Ramos (cell line): ENCODE results near the gene TPSD1.
"Not testable (repeated sequence)": the region's sequence is repeated elsewhere in the genome, so short reads cannot be mapped to it uniquely, and the experiment has no call there.

Experiments
- in situ Hi-C: fragments of 300-500 bp; cut with MboI; formaldehyde crosslinking; loops from one replicate; pipeline ENCODE4 v1.14.3; 2022; ENCODE audit warnings: low sequenced_read_pairs; ENCODE audit not compliant: unreplicated experiment

The TPSD1 gene

DNA sequence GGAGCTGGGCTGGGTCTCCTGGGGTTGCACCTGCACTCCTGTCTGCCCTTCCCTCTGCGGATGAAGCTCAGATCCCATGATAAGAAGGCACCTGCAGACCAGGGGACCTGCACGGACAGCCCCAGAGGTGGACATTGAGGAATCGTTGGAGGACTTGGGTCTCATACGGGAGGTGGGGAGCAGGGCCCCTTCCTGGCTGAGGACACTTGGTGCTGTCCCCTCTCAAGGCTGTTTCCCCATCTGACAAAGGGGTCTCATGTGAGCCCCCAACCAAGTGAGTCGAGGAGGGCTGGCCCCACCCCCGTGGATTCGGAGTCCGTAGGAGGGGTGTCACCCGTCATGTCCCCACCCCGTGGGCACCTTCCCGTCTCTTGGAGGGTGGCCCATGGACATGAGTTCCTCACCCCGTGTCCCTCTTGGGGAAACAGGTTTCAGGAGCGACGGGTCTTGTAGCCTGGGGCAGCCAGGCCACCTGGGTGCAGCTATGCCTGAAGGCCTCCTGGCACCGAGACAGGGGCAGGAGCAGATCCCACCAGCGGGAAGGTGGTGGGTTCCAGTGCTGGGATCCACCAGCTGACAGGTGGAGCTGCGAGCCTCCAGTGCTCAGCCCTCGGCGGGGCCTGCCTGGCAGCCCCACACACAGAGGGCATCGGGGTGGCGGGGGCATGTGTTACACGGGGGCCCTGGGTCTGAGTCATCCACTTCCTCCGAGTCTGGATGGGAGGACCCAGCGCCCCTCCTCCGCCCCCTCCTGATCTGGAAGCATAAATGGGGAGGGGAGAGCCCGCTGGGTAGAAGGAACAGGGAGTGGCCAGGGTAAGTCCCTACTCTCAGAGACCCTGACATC is at the start of gene TPSD1:
Gene TPSD1, plus strand, starts transcription at position 794 of the 847 bp plus-strand sequence. CDS start 212 bp downstream, outside the sequence.
- in situ Hi-C loops = not testable (repeated sequence)

DNA sequence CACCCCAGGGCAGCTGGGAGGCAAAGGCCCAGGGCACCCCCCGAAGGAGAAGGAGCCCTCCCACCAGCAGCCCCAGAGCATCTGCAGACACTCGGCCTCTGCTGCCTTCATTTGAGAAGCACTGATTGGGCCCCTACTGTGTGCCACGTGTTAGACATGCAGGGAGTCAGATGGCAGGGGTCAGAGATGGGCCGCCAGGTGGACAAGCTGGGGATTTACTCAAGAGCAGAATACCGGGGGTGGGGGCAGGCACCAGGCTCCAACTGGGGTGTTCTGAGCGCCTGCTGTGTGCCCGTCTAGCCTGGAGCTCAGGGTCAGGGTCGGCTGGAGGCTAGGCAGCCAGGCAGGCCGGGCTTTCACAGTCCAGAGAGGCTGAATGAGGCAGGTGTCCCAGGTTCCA is 49.5 kb upstream of the TPSD1 start:
- in situ Hi-C loops = no loop called here

DNA sequence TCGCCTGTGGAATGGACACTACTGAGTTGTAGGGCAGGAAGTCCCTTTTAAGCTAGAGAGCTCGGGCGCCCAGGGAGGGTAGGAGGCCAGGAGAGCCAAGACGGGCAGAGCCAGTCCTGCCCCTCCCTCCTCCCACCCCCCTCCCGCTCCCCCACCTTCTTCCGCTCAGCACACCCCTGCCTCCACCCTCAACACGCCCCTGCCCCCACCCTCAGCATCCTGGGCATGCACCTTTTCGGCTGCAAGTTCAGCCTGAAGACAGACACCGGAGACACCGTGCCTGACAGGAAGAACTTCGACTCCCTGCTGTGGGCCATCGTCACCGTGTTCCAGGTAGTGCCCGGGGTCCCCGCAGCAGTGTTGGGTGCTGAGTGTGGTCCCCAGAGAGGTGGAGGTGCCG is 49.1 kb upstream of the TPSD1 start:
- in situ Hi-C loops = no loop called here

DNA sequence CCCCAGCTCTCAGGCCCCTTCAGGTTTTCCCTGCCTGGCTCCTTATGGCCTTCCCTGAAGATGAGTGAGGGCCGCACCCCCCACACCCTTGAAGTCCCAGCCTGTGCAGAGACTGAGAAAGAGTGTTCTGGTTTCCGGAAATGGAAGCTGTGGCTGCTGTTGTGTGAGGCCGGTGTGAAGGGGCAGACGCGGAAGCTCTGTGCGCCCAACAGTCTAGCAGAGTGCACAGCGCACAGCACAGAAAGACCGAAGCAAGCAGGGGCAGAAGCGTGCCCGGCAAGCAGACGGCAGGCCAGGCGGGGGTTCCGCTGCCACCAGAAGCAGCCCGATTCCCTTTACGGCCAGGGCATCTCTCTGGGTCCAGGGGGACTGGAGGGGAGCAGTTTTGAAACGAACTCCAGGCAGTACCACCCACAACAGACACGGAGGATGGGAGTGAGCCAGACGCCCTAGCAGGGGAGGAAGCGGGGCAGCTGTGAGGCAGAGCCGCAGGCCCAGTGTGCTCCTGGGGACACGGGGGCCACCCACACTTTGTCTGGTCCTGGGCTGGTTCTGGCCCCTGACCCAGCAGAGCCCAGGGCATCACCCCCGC is 47.5 kb upstream of the TPSD1 start:
- in situ Hi-C loops = no loop called here

DNA sequence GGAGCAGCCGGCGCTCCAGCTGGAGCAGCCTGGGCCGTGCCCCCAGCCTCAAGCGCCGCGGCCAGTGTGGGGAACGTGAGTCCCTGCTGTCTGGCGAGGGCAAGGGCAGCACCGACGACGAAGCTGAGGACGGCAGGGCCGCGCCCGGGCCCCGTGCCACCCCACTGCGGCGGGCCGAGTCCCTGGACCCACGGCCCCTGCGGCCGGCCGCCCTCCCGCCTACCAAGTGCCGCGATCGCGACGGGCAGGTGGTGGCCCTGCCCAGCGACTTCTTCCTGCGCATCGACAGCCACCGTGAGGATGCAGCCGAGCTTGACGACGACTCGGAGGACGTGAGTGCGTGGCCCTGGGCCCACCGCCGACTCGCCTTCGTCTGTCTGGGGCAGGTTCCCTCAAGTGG is 46.8 kb upstream of the TPSD1 start:
- in situ Hi-C loops = no loop called here

DNA sequence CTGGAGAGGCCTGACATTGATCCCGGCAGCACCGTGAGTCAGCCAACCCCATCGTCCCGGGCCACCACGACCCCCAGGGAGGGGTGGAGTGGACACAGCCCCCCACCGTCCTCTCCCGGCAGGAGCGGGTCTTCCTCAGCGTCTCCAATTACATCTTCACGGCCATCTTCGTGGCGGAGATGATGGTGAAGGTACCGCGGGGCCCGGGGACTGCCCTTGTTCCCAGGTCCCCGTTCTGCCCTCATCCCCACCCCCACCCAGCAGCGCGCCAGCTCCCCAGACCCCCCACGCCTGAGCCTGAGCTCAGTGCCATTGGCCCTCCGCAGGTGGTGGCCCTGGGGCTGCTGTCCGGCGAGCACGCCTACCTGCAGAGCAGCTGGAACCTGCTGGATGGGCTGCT is 45.4 kb upstream of the TPSD1 start:
- in situ Hi-C loops = no loop called here

DNA sequence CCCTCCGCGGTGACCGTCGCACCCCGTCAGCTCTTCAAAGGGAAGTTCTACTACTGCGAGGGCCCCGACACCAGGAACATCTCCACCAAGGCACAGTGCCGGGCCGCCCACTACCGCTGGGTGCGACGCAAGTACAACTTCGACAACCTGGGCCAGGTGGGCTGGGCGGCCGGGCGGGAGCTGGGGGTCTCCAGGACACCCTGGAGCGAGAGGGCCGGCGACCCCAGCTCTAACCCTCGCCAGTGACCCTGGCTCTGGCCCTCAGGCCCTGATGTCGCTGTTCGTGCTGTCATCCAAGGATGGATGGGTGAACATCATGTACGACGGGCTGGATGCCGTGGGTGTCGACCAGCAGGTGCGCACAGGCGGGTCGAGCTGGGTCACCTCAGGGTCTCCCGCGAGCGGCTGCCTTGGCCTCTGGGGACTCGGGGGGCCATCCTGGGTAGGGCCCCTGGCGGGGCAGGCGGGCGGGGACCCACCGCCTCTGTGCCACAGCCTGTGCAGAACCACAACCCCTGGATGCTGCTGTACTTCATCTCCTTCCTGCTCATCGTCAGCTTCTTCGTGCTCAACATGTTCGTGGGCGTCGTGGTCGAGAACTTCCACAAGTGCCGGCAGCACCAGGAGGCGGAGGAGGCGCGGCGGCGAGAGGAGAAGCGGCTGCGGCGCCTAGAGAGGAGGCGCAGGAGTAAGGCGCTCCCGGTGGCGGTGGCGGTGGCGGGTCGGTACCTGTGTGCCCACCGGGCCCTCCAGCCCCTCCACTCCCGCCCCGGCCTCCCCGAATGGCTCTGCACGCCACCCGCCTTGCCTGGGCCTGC is 44.2 kb upstream of the TPSD1 start:
- in situ Hi-C loops = no loop called here

DNA sequence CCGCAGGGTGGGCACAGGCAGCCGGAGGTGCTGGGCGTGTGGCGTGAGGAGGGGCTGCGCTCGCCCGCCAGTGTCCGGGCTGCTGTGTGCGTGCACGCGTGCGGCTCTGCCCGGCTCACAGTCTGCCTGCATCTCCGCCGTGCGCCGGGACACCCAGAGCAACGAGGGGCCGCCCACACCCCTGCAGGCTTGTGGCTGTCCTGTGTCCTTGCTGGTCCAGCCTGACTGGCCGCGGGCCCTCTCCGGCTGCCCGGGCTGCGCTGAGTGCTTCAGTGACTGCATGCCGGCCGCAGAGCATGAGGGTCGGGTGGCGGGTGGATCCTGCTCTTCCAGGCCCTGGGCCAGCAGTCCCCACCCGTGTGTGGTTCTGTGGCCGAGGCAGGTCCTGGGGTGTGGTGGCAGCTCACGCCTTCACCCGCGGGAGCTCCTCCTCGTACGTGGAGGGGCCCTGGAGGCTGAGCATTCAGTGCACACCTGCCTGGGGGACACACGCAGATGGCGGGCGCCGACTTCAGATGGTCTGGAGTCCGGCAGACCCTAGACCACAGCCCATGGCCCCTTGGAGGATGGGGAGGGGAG is 43.2 kb upstream of the TPSD1 start:
- in situ Hi-C loops = no loop called here

DNA sequence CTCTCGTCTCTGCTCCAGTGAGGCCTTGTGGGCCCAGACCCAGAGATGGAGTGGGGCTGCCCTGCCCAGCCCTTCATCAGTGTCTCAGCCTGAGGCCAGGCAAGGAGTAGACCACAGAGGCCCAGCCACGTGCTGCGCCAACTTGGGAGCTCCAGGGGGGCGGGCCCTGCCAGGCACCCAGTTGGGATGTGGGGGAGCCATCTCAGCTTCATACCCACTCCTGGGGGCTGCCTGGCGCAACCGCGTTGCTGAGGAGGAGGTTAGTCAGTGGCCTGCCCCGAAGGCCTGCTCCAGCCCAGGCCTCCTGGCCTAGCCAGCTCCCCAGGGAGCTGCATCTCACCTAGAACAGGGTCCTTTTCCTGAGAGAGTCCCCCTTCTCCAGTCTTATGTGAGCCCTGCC is 42.6 kb upstream of the TPSD1 start:
- in situ Hi-C loops = no loop called here

DNA sequence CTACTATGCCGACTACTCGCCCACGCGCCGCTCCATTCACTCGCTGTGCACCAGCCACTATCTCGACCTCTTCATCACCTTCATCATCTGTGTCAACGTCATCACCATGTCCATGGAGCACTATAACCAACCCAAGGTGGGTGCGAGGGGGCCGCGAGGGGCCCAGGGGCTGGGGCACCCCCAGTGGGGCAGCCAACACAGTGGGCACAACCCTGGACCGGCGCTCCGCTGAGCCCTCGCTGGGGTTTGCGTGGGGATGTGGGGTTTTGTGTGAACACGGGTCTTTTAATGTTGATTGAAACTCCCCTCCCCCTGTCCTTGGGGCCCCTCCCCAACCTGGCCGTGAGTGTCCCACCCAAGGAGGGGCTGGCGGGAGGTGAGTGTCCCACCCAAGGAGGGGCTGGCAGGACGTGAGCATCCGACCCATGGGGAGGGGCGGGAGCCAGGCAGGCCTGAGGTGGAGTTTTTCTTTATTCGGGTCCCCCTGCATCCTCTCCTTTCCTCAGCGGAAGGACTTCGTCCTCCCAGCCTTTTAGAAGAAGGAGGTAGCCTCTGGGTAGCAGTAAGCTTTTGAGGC is 42.0 kb upstream of the TPSD1 start:
- in situ Hi-C loops = no loop called here

DNA sequence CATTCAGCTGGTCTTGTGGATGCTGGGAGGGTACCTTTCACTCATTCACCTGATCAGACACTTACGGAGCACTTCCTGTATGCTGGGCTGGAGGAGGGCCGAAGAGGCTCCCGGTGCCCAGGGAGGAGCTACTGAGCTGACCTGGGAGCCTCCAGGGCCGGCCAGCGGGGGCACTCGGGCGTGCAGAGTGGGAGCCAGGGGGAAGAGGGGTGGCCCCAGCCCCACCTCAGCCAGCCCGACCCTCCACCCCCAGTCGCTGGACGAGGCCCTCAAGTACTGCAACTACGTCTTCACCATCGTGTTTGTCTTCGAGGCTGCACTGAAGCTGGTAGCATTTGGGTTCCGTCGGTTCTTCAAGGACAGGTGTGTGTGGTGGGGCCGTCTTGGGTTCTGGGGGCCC is 41.1 kb upstream of the TPSD1 start:
- in situ Hi-C loops = no loop called here

DNA sequence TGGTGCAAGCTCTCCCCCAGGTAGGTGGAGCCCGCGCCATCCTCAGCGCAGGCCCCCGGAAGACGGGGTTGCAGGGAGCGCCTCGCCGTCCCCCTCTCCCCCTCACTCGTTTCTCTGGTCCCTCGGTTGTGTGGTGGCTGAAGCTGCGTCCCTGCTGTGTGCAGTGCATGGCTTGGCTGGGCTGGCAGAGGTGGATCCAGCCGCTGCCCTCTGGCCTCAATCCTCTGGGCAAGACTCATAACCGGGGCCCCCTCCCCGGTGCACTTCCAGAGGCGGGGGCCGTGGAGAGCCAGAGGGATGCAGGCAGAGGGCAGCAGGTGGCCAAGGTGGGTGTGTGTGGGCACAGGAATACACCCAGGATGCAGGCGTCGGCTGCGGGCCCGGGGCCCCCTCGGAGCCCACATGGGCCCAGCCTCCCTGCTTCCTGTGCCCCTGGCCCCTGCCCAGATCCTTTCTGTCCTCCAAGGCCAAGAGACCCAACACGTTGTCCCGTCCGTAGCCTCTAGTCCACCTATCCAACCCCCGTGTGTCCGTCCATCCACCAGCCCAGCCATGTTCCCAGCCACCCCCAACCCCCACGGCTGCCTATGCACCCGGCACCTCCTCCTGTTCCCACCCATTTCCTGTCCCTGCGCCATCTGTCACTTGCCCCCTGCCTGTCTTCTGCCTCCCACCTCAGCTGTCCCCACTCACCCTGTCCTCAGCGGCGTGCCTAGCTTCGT is 40.1 kb upstream of the TPSD1 start:
- in situ Hi-C loops = no loop called here

DNA sequence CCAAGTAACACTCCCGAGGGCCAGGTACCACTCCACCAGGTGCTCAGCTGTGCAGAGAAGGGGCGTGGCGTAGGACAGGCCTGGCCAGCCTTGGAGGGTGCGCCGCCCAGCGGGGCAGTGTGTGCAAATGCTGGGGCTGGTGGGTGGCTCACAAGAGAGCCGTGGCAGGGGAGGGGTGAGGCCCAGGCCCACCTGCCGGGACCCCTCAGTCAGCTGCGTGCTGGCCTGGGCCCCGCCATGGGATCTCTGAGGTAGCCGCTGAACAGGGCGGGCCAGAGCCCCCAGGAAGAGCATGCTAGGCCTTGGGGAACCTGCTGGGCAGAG is 39.6 kb upstream of the TPSD1 start:
- in situ Hi-C loops = no loop called here

DNA sequence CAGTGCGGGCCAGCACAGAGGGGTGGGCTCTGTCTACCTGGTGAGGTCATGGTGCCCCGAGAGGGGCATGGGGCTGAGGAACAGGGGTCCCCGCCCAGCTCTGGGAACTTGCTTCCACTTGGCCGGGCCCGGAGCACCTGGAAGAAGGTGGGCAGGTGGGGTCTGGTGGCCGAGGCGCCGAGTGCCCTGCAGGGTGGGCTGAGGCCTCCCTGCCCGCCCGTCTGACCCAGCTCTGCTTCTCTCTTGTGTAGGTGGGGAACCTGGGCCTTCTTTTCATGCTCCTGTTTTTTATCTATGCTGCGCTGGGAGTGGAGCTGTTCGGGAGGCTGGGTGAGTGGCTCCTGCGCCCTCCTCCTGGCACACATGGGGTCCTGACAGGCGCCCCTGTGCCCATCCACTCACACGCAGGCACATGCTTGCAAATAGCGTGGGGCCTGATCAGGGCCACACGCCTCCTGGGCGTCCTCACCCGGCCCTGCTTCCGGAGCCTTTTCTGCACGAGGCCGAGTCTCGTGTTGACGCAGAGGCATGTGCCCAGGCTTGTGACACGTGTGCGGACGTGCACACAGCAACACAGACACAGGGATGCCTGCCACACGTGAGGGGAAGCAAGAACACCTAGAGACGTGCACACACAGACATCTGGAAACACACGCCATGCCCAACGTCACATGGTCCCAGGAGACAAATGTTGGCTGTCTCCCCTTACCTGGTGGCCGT is 39.0 kb upstream of the TPSD1 start:
- in situ Hi-C loops = no loop called here

DNA sequence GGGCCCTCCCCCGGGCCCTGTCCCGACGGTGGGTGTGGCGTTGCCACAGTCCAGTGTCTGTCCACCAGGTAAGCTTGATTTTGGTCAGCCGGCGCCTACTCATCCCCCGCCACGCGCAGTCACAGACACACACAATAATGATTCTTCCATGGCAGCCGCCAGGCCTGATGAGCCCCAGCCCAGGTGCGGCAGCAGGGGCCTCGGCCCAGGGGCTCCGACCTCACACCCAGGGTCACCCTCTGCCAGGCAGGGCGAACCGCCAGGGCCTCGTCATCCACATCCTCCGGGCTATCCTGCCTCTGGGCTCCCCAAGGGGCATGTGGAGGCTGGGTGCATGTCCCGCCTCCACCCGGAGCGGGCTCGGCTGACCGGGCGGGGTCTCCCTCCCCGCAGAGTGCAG is 38.3 kb upstream of the TPSD1 start:
- in situ Hi-C loops = no loop called here

DNA sequence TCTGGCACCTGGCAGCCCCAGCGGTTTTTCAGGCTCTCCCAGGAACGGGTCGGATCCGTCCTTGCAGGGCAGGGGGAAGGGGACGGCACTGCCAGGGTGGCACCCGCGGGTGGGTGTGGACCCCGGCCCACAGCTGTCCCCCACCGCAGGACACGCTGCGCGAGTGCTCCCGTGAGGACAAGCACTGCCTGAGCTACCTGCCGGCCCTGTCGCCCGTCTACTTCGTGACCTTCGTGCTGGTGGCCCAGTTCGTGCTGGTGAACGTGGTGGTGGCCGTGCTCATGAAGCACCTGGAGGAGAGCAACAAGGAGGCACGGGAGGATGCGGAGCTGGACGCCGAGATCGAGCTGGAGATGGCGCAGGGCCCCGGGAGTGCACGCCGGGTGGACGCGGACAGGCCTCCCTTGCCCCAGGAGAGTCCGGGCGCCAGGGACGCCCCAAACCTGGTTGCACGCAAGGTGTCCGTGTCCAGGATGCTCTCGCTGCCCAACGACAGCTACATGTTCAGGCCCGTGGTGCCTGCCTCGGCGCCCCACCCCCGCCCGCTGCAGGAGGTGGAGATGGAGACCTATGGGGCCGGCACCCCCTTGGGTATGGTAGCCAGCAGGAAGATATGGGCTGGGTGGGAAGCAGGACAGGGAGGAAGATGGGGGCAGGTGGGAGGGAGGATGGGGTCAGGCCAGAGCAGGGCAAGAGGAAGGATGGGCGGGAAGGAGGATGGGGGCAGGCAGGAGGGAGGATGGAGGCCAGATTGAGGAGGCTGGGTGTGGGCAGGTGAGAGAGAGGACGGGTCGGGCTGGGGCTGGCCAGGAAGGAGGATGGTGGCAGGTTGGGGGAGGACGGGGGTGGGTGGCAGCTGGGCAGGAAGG is 37.6 kb upstream of the TPSD1 start:
- in situ Hi-C loops = no loop called here

DNA sequence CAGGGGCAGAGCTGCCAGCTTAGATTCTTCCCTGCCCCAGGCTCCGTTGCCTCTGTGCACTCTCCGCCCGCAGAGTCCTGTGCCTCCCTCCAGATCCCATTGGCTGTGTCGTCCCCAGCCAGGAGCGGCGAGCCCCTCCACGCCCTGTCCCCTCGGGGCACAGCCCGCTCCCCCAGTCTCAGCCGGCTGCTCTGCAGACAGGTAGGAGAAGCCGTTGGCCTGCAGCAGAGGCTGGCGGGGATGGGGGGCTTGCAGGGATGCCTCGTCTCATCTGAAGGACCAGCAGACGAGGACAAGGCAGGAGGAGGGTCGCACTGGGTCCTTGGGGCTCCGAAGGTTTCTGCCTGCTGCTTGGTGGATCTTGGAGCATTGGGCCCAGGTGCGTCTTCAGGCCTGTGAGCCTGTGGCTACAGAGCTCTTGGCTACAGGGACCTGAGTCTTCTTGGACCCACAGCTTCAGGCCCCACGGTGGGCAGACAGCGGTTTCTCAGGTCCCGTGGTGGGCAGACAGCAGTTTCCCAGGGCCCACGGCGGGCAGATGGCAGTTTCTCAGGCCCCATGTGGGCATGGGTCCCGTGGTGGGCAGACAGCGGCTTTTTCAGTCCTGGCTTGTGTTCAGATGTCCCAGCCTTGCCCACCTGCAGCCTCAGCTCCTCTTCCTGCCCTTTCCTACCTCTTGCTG is 36.8 kb upstream of the TPSD1 start:
- in situ Hi-C loops = no loop called here
